ENCODE results near the gene NWD2. TPM values are rescaled to one million over a fixed set of nuclear protein-coding genes. Genes with fewer than 3 reads are reported as not detected.

The NWD2 gene
- total and polyA plus RNA-seq, 9 of the 15 experiments (the other 6 are each of a cell fraction or from before 2014, with no cell fraction given): not detected

GRCh38 chr4:37304612-37305011, 60.1 kb downstream of the NWD2 start:
- no peak for ATAC-seq
- H3K9ac ChIP-seq (ENCODE audit: insufficient read depth in 1 of 2, low read depth in 2 of 2, low read length in 2 of 2): no peak overlapping the region
- no peaks in the 10 kb centered on the region for H3K4me1 ChIP-seq (replicated peaks in 1 of 2; ENCODE audit: control insufficient read depth in 2 of 2, insufficient read depth in 2 of 2, low read length in 2 of 2)
- no peak for FAIRE-seq
- no peaks in the 10 kb centered on the region for H3K9me3 ChIP-seq (replicated peaks; ENCODE audit: control insufficient read depth, insufficient read depth, low read depth, low read length)
- no peak for DNase-seq (ENCODE audit: extremely low read depth in 1 of 4, low spot score in 3 of 4)
- WGBS (ENCODE audit: insufficient coverage, low coverage, missing lambda C conversion rate): 0% methylated on average over 6 of the region's 6 CpGs
- no TSS peak for BruUV-seq (replicated peaks)
- in situ Hi-C loops (cut with MboI): no loop called here
- H3K36me3 ChIP-seq (ENCODE audit: control insufficient read depth, insufficient read depth, low read length): no peaks in the 10 kb centered on the region
- no peaks in the 10 kb centered on the region for H3K79me2 ChIP-seq (ENCODE audit: control insufficient read depth, insufficient read depth, low read length)
- no peak overlapping the region for H3K4me3 ChIP-seq
- H4K20me1 ChIP-seq (replicated peaks; ENCODE audit: control insufficient read depth, insufficient read depth, low read length): no peaks in the 10 kb centered on the region
- H2AFZ ChIP-seq (ENCODE audit: low read depth, low read length): no peak overlapping the region
- H3K9me1 ChIP-seq (ENCODE audit: control insufficient read depth, insufficient read depth, low read length): no peaks in the 10 kb centered on the region
- intact Hi-C loops (cut with micrococcal nuclease): no loop called here
- H3K27ac ChIP-seq (ENCODE audit: extremely low read depth, low read depth, low read length): no peak overlapping the region
- ChIA-PET POLR2A (no interaction called here), CTCF (ENCODE audit: low intra/inter-chr PET ratio) (no interaction called here)
- no peaks in the 10 kb centered on the region for H3K27me3 ChIP-seq (ENCODE audit: control insufficient read depth in 2 of 2, insufficient read depth in 2 of 2, low read length in 2 of 2)
- no peak overlapping the region for H3K4me2 ChIP-seq (ENCODE audit: insufficient read depth, low read length)
- TF ChIP-seq KLF13 (tag; IDR thresholded peaks at IDR 0.05; ENCODE audit: borderline replicate concordance, low read depth): no peak
- TF ChIP-seq ZSCAN29 (IDR thresholded peaks at IDR 0.05): no peak
- no peak for TF ChIP-seq BMI1 (IDR thresholded peaks at IDR 0.05; ENCODE audit: low read length)
- TF ChIP-seq HOXB6 (CRISPR knock-in tag; IDR thresholded peaks at IDR 0.05; ENCODE audit: borderline replicate concordance): no peak
- no peak for TF ChIP-seq ZBTB26 (CRISPR knock-in tag; IDR thresholded peaks at IDR 0.05)
- no peak for TF ChIP-seq MITF (IDR thresholded peaks at IDR 0.05)
- no peak for TF ChIP-seq TCF3 (CRISPR knock-in tag; IDR thresholded peaks at IDR 0.05)
- no peak for TF ChIP-seq ID3 (CRISPR knock-in tag; IDR thresholded peaks at IDR 0.05)
- no peak for TF ChIP-seq ID3 (tag; IDR thresholded peaks at IDR 0.05)
- TF ChIP-seq ZNF121 (CRISPR knock-in tag; conservative IDR thresholded peaks at IDR 0.05): no peak
- TF ChIP-seq MAFF (IDR thresholded peaks at IDR 0.05; ENCODE audit: low read length): no peak
- TF ChIP-seq ZMIZ1 (IDR thresholded peaks at IDR 0.05; ENCODE audit: low read depth in 2 of 2, low read length in 2 of 2): no peak
- TF ChIP-seq ZNF12 (CRISPR knock-in tag; IDR thresholded peaks at IDR 0.05): no peak
- no peak for TF ChIP-seq EP400 (IDR thresholded peaks at IDR 0.05)
- no peak for TF ChIP-seq THRB (CRISPR knock-in tag; conservative IDR thresholded peaks at IDR 0.05)
- no peak for TF ChIP-seq CAMTA2 (CRISPR knock-in tag; conservative IDR thresholded peaks at IDR 0.05)
